ENCODE measurements around the gene SAPCD1. TPM values are rescaled to one million over a fixed set of nuclear protein-coding genes. Genes with fewer than 3 reads are reported as not detected.
"Not testable (repeated sequence)": the region's sequence is repeated elsewhere in the genome, so short reads cannot be mapped to it uniquely, and the experiment has no call there.

The SAPCD1 gene
- polyA plus RNA-seq, 3 donors = 10.4 TPM; not detected in 2

GRCh38 chr6:31792090-31792374, 29.6 kb downstream of the SAPCD1 start:
- no peak overlapping the region for H3K9ac ChIP-seq (ENCODE audit: insufficient read depth, low read length, poor library complexity, severe bottlenecking)
- H3K36me3 Mint-ChIP-seq = peaks cover 19 to 42% of the 10 kb centered on the region in 2 donors
- no peak for DNase-seq
- WGBS (ENCODE audit: insufficient coverage) = no CpG with 5 or more reads among the region's 3 CpGs
- no peaks in the 10 kb centered on the region for H4K20me1 ChIP-seq (ENCODE audit: insufficient read depth, low read length)
- peaks cover 23% of the 10 kb centered on the region for H3K79me2 ChIP-seq (ENCODE audit: insufficient read depth, low read length)
- H3K27ac Mint-ChIP-seq = peak overlapping the region in 2 of 7 donors; percentile 5 to 45
- no peak overlapping the region for H3K27ac ChIP-seq (ENCODE audit: low read depth in 1 of 2, low read length in 2 of 2)
- peaks cover 24 to 35% of the 10 kb centered on the region in 2 donors for H3K4me1 ChIP-seq (ENCODE audit: control insufficient read depth in 1 of 2, insufficient read depth in 2 of 2, low read length in 2 of 2)
- no peak overlapping the region for H3K4me3 Mint-ChIP-seq
- no peaks in the 10 kb centered on the region for H3K27me3 ChIP-seq (ENCODE audit: control insufficient read depth in 2 of 2, insufficient read depth in 2 of 2, low read length in 2 of 2)
- H3K36me3 ChIP-seq (replicated peaks in 1 of 2; ENCODE audit: control insufficient read depth in 1 of 2, insufficient read depth in 2 of 2, low read length in 2 of 2) = peaks cover 12 to 22% of the 10 kb centered on the region in 2 donors
- H2AFZ ChIP-seq (ENCODE audit: insufficient read depth, low read depth, low read length, poor library complexity, severe bottlenecking) = no peak overlapping the region
- H3K4me1 Mint-ChIP-seq = peaks cover 25% of the 10 kb centered on the region
- no peaks in the 10 kb centered on the region for H3K27me3 Mint-ChIP-seq (ENCODE audit: low read depth in 3 of 3)
- no peak for TF ChIP-seq CTCF (IDR thresholded peaks at IDR 0.05)
- intact Hi-C loops (cut with micrococcal nuclease) = loop anchor here (5.0 to 10.0 kb wide), 2 partner anchors 45 to 57 kb away; partner anchors contain the start of gene CLIC1 (in 1 of the 2)
- no peak overlapping the region for H3K4me3 ChIP-seq (replicated peaks in 1 of 3; ENCODE audit: low read depth in 2 of 3, low read length in 3 of 3)
- no peak overlapping the region for H3K4me2 ChIP-seq (replicated peaks; ENCODE audit: extremely low read depth, low read length, poor library complexity, severe bottlenecking)
- no peaks in the 10 kb centered on the region for H3K9me3 ChIP-seq (replicated peaks in 1 of 2; ENCODE audit: control insufficient read depth in 1 of 2, insufficient read depth in 1 of 2, low read length in 2 of 2)
- H3K9me3 Mint-ChIP-seq = no peaks in the 10 kb centered on the region

- no peak for TF ChIP-seq CTCF (IDR thresholded peaks at IDR 0.05)
- intact Hi-C loops (cut with micrococcal nuclease) = loop anchor here (5.0 to 10.0 kb wide), 2 partner anchors 45 to 58 kb away; partner anchors contain the start of gene CLIC1 (in 1 of the 2)
- no peaks in the 10 kb centered on the region for H4K20me1 ChIP-seq (ENCODE audit: insufficient read depth, low read length)
- Mint-ChIP-seq H3K27ac (peak overlapping the region in 2 of 7 donors; percentile 58 to 65), H3K9me3 (no peaks in the 10 kb centered on the region), H3K27me3 (ENCODE audit: low read depth in 3 of 3) (no peaks in the 10 kb centered on the region), H3K4me3 (no peak overlapping the region), H3K36me3 (peaks cover 19 to 37% of the 10 kb centered on the region in 2 donors), H3K4me1 (peaks cover 28% of the 10 kb centered on the region)
- H3K27me3 ChIP-seq (ENCODE audit: control insufficient read depth in 2 of 2, insufficient read depth in 2 of 2, low read length in 2 of 2) = no peaks in the 10 kb centered on the region
- no peak overlapping the region for H3K9ac ChIP-seq (ENCODE audit: insufficient read depth, low read length, poor library complexity, severe bottlenecking)
- DNase-seq = no peak
- no peaks in the 10 kb centered on the region for H3K9me3 ChIP-seq (replicated peaks in 1 of 2; ENCODE audit: control insufficient read depth in 1 of 2, insufficient read depth in 1 of 2, low read length in 2 of 2)
- H3K36me3 ChIP-seq (replicated peaks in 1 of 2; ENCODE audit: control insufficient read depth in 1 of 2, insufficient read depth in 2 of 2, low read length in 2 of 2) = peaks cover 12 to 22% of the 10 kb centered on the region in 2 donors
- H2AFZ ChIP-seq (ENCODE audit: insufficient read depth, low read depth, low read length, poor library complexity, severe bottlenecking) = no peak overlapping the region
- H3K4me2 ChIP-seq (replicated peaks; ENCODE audit: extremely low read depth, low read length, poor library complexity, severe bottlenecking) = no peak overlapping the region
- H3K27ac ChIP-seq (ENCODE audit: low read depth in 1 of 2, low read length in 2 of 2) = no peak overlapping the region
- H3K4me1 ChIP-seq (ENCODE audit: control insufficient read depth in 1 of 2, insufficient read depth in 2 of 2, low read length in 2 of 2) = peaks cover 24 to 35% of the 10 kb centered on the region in 2 donors
- no peak overlapping the region for H3K4me3 ChIP-seq (replicated peaks in 1 of 3; ENCODE audit: low read depth in 2 of 3, low read length in 3 of 3)
- 55% methylated on average over 10 of the region's 12 CpGs for WGBS (ENCODE audit: insufficient coverage)
- H3K79me2 ChIP-seq (ENCODE audit: insufficient read depth, low read length) = peaks cover 23% of the 10 kb centered on the region
Observed at GRCh38 chr6:31792761-31793171, 30.3 kb downstream of the SAPCD1 start.

GRCh38 chr6:31793927-31794245, 31.4 kb downstream of the SAPCD1 start:
- Histone ChIP-seq H3K4me1 (ENCODE audit: control insufficient read depth in 1 of 2, insufficient read depth in 2 of 2, low read length in 2 of 2) (peaks cover 24 to 35% of the 10 kb centered on the region in 2 donors), H3K79me2 (ENCODE audit: insufficient read depth, low read length) (peaks cover 23% of the 10 kb centered on the region), H3K4me2 (replicated peaks; ENCODE audit: extremely low read depth, low read length, poor library complexity, severe bottlenecking) (peak overlapping the region; percentile 96), H3K4me3 (replicated peaks in 1 of 3; ENCODE audit: low read depth in 2 of 3, low read length in 3 of 3) (peak overlapping the region in 1 of 3 experiments; percentile 98), H3K36me3 (replicated peaks in 1 of 2; ENCODE audit: control insufficient read depth in 1 of 2, insufficient read depth in 2 of 2, low read length in 2 of 2) (peaks cover 12 to 25% of the 10 kb centered on the region in 2 donors), H3K27ac (ENCODE audit: low read depth in 1 of 2, low read length in 2 of 2) (peak overlapping the region in 1 of 2 donors; percentile 95)
- H3K27me3 ChIP-seq (ENCODE audit: control insufficient read depth in 2 of 2, insufficient read depth in 2 of 2, low read length in 2 of 2); H3K27me3 Mint-ChIP-seq (ENCODE audit: low read depth in 3 of 3); H4K20me1 ChIP-seq (ENCODE audit: insufficient read depth, low read length); H3K4me3 Mint-ChIP-seq; H3K9me3 ChIP-seq (replicated peaks in 1 of 2; ENCODE audit: control insufficient read depth in 1 of 2, insufficient read depth in 1 of 2, low read length in 2 of 2); H3K9me3 Mint-ChIP-seq; H3K9ac ChIP-seq (ENCODE audit: insufficient read depth, low read length, poor library complexity, severe bottlenecking); H2AFZ ChIP-seq (ENCODE audit: insufficient read depth, low read depth, low read length, poor library complexity, severe bottlenecking); H3K27ac Mint-ChIP-seq; DNase-seq: not testable (repeated sequence)
- intact Hi-C loops (cut with micrococcal nuclease) = loop anchor here (2.0 to 10.0 kb wide), 3 partner anchors 25 to 59 kb away; partner anchors contain the start of gene CLIC1 (in 1 of the 2)
- WGBS (ENCODE audit: insufficient coverage) = 92% methylated on average over 2 of the region's 6 CpGs
- peaks cover 28% of the 10 kb centered on the region for H3K4me1 Mint-ChIP-seq
- peaks cover 17 to 37% of the 10 kb centered on the region in 2 donors for H3K36me3 Mint-ChIP-seq

Measured in CD14-positive monocyte (primary cell).